K562 (cell line): Measurements from ENCODE around the gene TADA1. TPM values are rescaled to one million over a fixed set of nuclear protein-coding genes. Genes with fewer than 3 reads are reported as not detected.

ENCODE experiments used
- CBX1 ChIP-seq: sonication (generic); IDR thresholded peaks from 2 replicates; pipeline ENCODE4 v1.6.1; 2016; ENCODE audit warnings: antibody characterized with exemption, low read depth, mild to moderate bottlenecking
- CBX8 ChIP-seq: fragments of 200-600 bp; sonication (generic); IDR thresholded peaks from 2 replicates; pipeline ENCODE4 v1.6.1; 2012; ENCODE audit warnings: borderline replicate concordance, mixed run types, low read depth, mild to moderate bottlenecking, moderate library complexity, mixed read lengths, low read length, control low read depth, inconsistent platforms; ENCODE audit not compliant: poor library complexity, severe bottlenecking; ENCODE audit errors: extremely low read depth
- CHD1 ChIP-seq: fragments of 200-600 bp; sonication (generic); IDR thresholded peaks from one replicate; pipeline ENCODE4 v1.6.1; 2012; ENCODE audit warnings: mild to moderate bottlenecking, moderate library complexity, low read length, inconsistent platforms
- ELF4 ChIP-seq: fragments of 450-650 bp; formaldehyde crosslinking; IDR thresholded peaks from 2 replicates; pipeline ENCODE4 v1.4.0; 2022; ENCODE audit warnings: missing genetic modification characterization
- EP400 ChIP-seq: fragments of 450-650 bp; IDR thresholded peaks from 2 replicates; pipeline ENCODE4 v1.6.1; 2017; ENCODE audit warnings: antibody characterized with exemption, mild to moderate bottlenecking, moderate library complexity
- ERF ChIP-seq: fragments of 450-650 bp; formaldehyde crosslinking; IDR thresholded peaks from 2 replicates; pipeline ENCODE4 v1.4.0; 2020; ENCODE audit warnings: mild to moderate bottlenecking, mixed read lengths
- HNRNPH1 ChIP-seq: fragments of 200-400 bp; formaldehyde crosslinking; optimal IDR thresholded peaks from 2 replicates; pipeline ENCODE3; 2017; ENCODE audit warnings: low read depth, mild to moderate bottlenecking, low read length, moderate library complexity
- HNRNPL ChIP-seq: fragments of 200-400 bp; formaldehyde crosslinking; IDR thresholded peaks from 2 replicates; pipeline ENCODE4 v1.6.1; 2017; ENCODE audit warnings: low read depth, mild to moderate bottlenecking, low read length
- ILF3 ChIP-seq: fragments of 450-650 bp; IDR thresholded peaks from 2 replicates; pipeline ENCODE4 v1.6.1; 2018; ENCODE audit warnings: antibody characterized with exemption, mild to moderate bottlenecking, moderate library complexity, borderline replicate concordance
- MTA1 ChIP-seq: fragments of 450-650 bp; IDR thresholded peaks from 2 replicates; pipeline ENCODE4 v1.6.1; 2017; ENCODE audit warnings: borderline replicate concordance
- MYNN ChIP-seq, 2 experiments: sonication (generic); formaldehyde crosslinking in 1 of 2; IDR thresholded peaks; 2 replicates each; pipeline versions ENCODE4 v1.5.0 to v1.6.1; 2016 to 2020; ENCODE audit warnings: antibody characterized with exemption in 1 of 2, missing genetic modification reagents in 1 of 2
- NR4A1 ChIP-seq, 2 experiments: fragments of 250-450 bp in 1 of 2; fragments of 450-650 bp in 1 of 2; sonication (Bioruptor Pico) in 1 of 2; IDR thresholded peaks; 2 replicates each; pipeline versions ENCODE4 v1.4.0 to v1.6.1; 2016 to 2020; ENCODE audit warnings: mild to moderate bottlenecking in 2 of 2, missing compliant biosample characterization in 1 of 2, missing genetic modification characterization in 1 of 2, moderate library complexity in 1 of 2
- POLR3G ChIP-seq: IDR thresholded peaks from 2 replicates; pipeline ENCODE4 v1.6.1; 2011; ENCODE audit not compliant: insufficient read length, insufficient replicate concordance; ENCODE audit errors: extremely low read depth
- SETDB1 ChIP-seq: IDR thresholded peaks from one replicate; pipeline ENCODE4 v1.6.1; 2012; ENCODE audit warnings: low read length, control low read depth, inconsistent platforms
- TCF3 ChIP-seq: sonication (generic); formaldehyde crosslinking; IDR thresholded peaks from 2 replicates; pipeline ENCODE4 v1.4.0; 2020; ENCODE audit warnings: mild to moderate bottlenecking, missing genetic modification reagents
- TRIM24 ChIP-seq, 2 experiments: fragments of 450-650 bp; IDR thresholded peaks; 2 replicates each; pipeline ENCODE4 v1.6.1; 2016
- YBX1 ChIP-seq: fragments of 450-650 bp; IDR thresholded peaks from 2 replicates; pipeline ENCODE4 v1.7.1; 2016; ENCODE audit warnings: mild to moderate bottlenecking
- ZEB2 ChIP-seq: fragments of 450-650 bp; IDR thresholded peaks from 2 replicates; pipeline ENCODE4 v1.6.1; 2016
- polyA plus RNA-seq, 8 experiments: library from polyadenylated mRNA; depleted of rRNA in 4 of 8; stranded (reverse) in 5 of 8; unstranded in 3 of 8; fragments of >200 nt; fragmentation: Nextera tagmentation in 2 of 8; fragmentation: Illumina TruSeq in 1 of 8; extraction: Ambion mirVana in 2 of 8; extraction: Trizol in 1 of 8; gene quantifications; 2 replicates each; pipeline versions ENCODE4 v1.2.1 to v1.2.3, GENCODE V29; 2011 to 2014; ENCODE audit warnings: inconsistent platforms in 1 of 8, missing spikeins in 1 of 8
- total RNA-seq, 7 experiments: library from RNA; depleted of rRNA in 6 of 7; stranded (reverse); fragments of >200 nt in 6 of 7; fragmentation: Illumina TruSeq in 2 of 7; extraction: Trizol in 2 of 7; gene quantifications; 2 replicates each; pipeline versions ENCODE4 v1.2.1 to v1.2.3, GENCODE V29; 2011 to 2021; ENCODE audit warnings: low replicate concordance in 1 of 7
- TF ChIP-seq, protein P1 (sequence below): IDR thresholded peaks from 2 replicates; pipeline ENCODE4 v1.6.1; 2012; ENCODE audit warnings: low read depth, low read length, improper control_type of control experiment, borderline replicate concordance
- TF ChIP-seq, protein P2 (sequence below): fragments of 450-650 bp; formaldehyde crosslinking; IDR thresholded peaks from 2 replicates; pipeline ENCODE4 v1.4.0; 2020; ENCODE audit warnings: mild to moderate bottlenecking, mixed read lengths
- TF ChIP-seq, protein P3 (sequence below): fragments of 250-450 bp; sonication (Bioruptor Pico); IDR thresholded peaks from 2 replicates; pipeline ENCODE4 v1.5.1; 2021; ENCODE audit warnings: mild to moderate bottlenecking

TADA1 gene
- total and polyA plus RNA-seq, 9 of the 15 experiments (the other 6 are each of a cell fraction or from before 2014, with no cell fraction given): 15.9 to 76.5 (median 28.7) TPM

DNA sequence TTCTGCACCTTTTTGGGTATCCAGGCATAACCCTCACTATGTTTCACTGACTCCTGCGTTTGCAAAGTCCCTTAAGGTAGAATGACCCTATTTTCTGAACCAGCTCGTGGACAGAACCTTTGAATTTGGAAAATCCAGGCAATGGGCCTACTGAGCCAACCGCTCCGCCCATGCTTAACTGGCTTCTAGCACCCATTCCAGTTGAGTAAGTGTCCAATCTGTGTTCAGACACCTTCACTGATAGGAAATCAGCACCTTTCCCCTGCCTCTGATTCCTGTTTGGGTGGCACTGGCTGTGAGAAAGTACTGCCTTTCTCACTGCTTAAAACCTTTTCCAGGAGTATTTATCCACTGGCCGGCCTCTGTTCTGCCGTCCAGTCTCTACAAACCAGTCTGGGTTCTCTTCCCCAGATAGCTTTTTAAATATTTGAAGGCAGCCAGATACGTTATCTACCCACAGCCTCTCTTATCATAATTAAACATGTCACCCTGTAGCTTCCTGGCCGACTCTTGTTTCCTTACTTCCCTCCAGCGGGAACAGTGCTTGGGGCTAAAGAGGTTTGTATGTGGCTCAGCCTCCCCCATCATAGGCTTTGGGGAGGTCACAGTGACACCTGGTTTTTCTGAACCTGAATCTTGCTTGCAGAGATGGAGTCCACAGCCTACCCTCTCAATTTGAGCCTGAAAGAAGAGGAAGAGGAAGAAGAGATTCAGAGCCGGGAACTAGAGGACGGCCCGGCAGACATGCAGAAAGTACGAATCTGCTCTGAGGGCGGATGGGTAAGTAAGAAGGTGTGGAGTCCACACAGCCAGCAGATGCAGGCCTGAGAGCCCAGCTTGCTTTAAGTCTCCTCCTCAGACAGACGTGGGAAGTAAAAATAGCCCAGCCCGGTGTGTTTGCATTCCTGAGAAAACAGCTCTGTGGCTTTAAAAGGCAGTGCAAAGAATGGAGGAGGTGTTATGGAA is 35.5 kb downstream of the TADA1 start (continued):
- TF ChIP-seq ELF4 (CRISPR knock-in tag) (peak; percentile 52; the same call in 1 of the 2 replicates), MTA1 (no peak; the same call in 1 of the 2 replicates), YBX1 (no peak), MYNN (IDR thresholded peaks at IDR 0.05) (no peak), MYNN (CRISPR knock-in tag; IDR thresholded peaks at IDR 0.05) (no peak), HNRNPH1 (no peak), ERF (no peak), ILF3 (no peak), HNRNPL (no peak), POLR3G (no peak), TCF3 (peak; percentile 80), CHD1 (no peak), NR4A1 (CRISPR knock-in tag; IDR thresholded peaks at IDR 0.05) (no peak), NR4A1 (tag; IDR thresholded peaks at IDR 0.05) (no peak), CBX1 (no peak), ZEB2 (peak; percentile 84), SETDB1 (no peak), TRIM24 (IDR thresholded peaks at IDR 0.05) (peak in 1 of 2 experiments; percentile 53; a peak in 2 of 4 replicates), EP400 (peak; percentile 6; the same call in 1 of the 2 replicates), CBX8 (no peak)
- TF ChIP-seq, protein P1, sequence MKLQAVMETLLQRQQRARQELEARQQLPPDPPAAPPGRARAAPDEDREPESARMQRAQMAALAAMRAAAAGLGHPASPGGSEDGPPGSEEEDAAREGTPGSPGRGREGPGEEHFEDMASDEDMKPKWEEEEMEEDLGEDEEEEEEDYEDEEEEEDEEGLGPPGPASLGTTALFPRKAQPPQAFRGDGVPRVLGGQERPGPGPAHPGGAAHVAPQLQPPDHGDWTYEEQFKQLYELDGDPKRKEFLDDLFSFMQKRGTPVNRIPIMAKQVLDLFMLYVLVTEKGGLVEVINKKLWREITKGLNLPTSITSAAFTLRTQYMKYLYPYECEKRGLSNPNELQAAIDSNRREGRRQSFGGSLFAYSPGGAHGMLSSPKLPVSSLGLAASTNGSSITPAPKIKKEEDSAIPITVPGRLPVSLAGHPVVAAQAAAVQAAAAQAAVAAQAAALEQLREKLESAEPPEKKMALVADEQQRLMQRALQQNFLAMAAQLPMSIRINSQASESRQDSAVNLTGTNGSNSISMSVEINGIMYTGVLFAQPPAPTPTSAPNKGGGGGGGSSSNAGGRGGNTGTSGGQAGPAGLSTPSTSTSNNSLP: peak; percentile 15; the same call in 1 of the 2 replicates
- TF ChIP-seq, protein P2, sequence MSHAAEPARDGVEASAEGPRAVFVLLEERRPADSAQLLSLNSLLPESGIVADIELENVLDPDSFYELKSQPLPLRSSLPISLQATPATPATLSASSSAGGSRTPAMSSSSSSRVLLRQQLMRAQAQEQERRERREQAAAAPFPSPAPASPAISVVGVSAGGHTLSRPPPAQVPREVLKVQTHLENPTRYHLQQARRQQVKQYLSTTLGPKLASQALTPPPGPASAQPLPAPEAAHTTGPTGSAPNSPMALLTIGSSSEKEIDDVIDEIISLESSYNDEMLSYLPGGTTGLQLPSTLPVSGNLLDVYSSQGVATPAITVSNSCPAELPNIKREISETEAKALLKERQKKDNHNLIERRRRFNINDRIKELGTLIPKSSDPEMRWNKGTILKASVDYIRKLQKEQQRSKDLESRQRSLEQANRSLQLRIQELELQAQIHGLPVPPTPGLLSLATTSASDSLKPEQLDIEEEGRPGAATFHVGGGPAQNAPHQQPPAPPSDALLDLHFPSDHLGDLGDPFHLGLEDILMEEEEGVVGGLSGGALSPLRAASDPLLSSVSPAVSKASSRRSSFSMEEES: no peak
- TF ChIP-seq, protein P3, sequence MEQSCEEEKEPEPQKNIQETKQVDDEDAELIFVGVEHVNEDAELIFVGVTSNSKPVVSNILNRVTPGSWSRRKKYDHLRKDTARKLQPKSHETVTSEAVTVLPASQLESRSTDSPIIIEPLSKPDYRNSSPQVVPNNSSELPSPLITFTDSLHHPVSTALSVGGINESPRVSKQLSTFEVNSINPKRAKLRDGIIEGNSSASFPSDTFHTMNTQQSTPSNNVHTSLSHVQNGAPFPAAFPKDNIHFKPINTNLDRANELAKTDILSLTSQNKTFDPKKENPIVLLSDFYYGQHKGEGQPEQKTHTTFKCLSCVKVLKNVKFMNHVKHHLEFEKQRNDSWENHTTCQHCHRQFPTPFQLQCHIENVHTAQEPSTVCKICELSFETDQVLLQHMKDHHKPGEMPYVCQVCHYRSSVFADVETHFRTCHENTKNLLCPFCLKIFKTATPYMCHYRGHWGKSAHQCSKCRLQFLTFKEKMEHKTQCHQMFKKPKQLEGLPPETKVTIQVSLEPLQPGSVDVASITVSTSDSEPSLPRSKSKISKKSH (CRISPR knock-in tag): no peak
